HepG2 (cell line): ENCODE data around the gene FOSB. TPM values are rescaled to one million over a fixed set of nuclear protein-coding genes. Genes with fewer than 3 reads are reported as not detected.

Experiments
- ATAD3A ChIP-seq: sonication (generic); formaldehyde crosslinking; IDR thresholded peaks from 2 replicates; pipeline ENCODE4 v1.4.0; 2020; ENCODE audit warnings: missing genetic modification reagents
- ATF6 ChIP-seq: sonication (generic); formaldehyde crosslinking; conservative IDR thresholded peaks from 2 replicates; pipeline ENCODE4 v1.4.0; 2020; ENCODE audit warnings: missing genetic modification reagents
- CBFB ChIP-seq: sonication (generic); formaldehyde crosslinking; IDR thresholded peaks from 2 replicates; pipeline ENCODE4 v1.4.0; 2020; ENCODE audit warnings: missing genetic modification reagents
- CC2D1A ChIP-seq: sonication (generic); formaldehyde crosslinking; IDR thresholded peaks from 2 replicates; pipeline ENCODE4 v1.8.1; 2023; ENCODE audit warnings: mild to moderate bottlenecking, missing genetic modification reagents
- GATAD2A ChIP-seq: IDR thresholded peaks from 2 replicates; pipeline ENCODE4 v1.6.1; 2016
- GZF1 ChIP-seq: sonication (generic); formaldehyde crosslinking; IDR thresholded peaks from 2 replicates; pipeline ENCODE4 v1.5.1; 2020; ENCODE audit warnings: mild to moderate bottlenecking, missing genetic modification reagents
- KDM2A ChIP-seq: sonication (generic); formaldehyde crosslinking; IDR thresholded peaks from 2 replicates; pipeline ENCODE4 v1.4.0; 2020; ENCODE audit warnings: low read depth, missing genetic modification reagents, borderline replicate concordance
- KLF13 ChIP-seq: sonication (generic); formaldehyde crosslinking; IDR thresholded peaks from 2 replicates; pipeline ENCODE4 v1.4.0; 2020; ENCODE audit warnings: mild to moderate bottlenecking, missing genetic modification reagents
- MXI1 ChIP-seq: IDR thresholded peaks from 3 replicates; pipeline ENCODE4 v1.6.1; 2012; ENCODE audit warnings: low read depth, low read length, inconsistent platforms, borderline replicate concordance
- TFDP1 ChIP-seq: IDR thresholded peaks from 2 replicates; pipeline ENCODE4 v1.6.1; 2016; ENCODE audit warnings: missing compliant biosample characterization, missing genetic modification reagents, borderline replicate concordance
- TOPORS ChIP-seq: sonication (generic); formaldehyde crosslinking; IDR thresholded peaks from 2 replicates; pipeline ENCODE4 v1.8.0; 2023; ENCODE audit warnings: mild to moderate bottlenecking, missing genetic modification reagents
- ZBTB46 ChIP-seq: sonication (generic); formaldehyde crosslinking; IDR thresholded peaks from 2 replicates; pipeline ENCODE4 v1.4.0; 2020; ENCODE audit warnings: mild to moderate bottlenecking, missing genetic modification reagents, borderline replicate concordance
- ZFP41 ChIP-seq: sonication (generic); formaldehyde crosslinking; IDR thresholded peaks from 2 replicates; pipeline ENCODE4 v1.4.0; 2020; ENCODE audit warnings: mild to moderate bottlenecking, missing genetic modification reagents, borderline replicate concordance
- ZNF878 ChIP-seq: sonication (generic); formaldehyde crosslinking; IDR thresholded peaks from 2 replicates; pipeline ENCODE4 v1.8.1; 2023; ENCODE audit warnings: mild to moderate bottlenecking, missing genetic modification reagents, moderate library complexity
- polyA plus RNA-seq, 8 experiments: library from polyadenylated mRNA; depleted of rRNA in 3 of 8; stranded (reverse) in 7 of 8; unstranded in 1 of 8; fragments of >200 nt; fragmentation: Illumina TruSeq in 4 of 8; extraction: Trizol in 4 of 8; gene quantifications; 2 replicates each; pipeline versions ENCODE4 v1.2.1 to v1.2.3, GENCODE V29; 2011 to 2016; ENCODE audit warnings: low read depth in 4 of 8, missing spikeins in 1 of 8, mixed read lengths in 1 of 8; ENCODE audit not compliant: insufficient read depth in 1 of 8
- total RNA-seq, 5 experiments: library from RNA; depleted of rRNA; stranded (reverse); fragments of >200 nt; fragmentation: Illumina TruSeq; extraction: Trizol; gene quantifications; 2 replicates each; pipeline ENCODE4 v1.2.3, GENCODE V29; 2016; ENCODE audit warnings: low read depth in 1 of 5
- TF ChIP-seq, protein P1 (sequence below): sonication (generic); formaldehyde crosslinking; IDR thresholded peaks from 2 replicates; pipeline ENCODE4 v1.5.1; 2020; ENCODE audit warnings: missing genetic modification reagents, mild to moderate bottlenecking, borderline replicate concordance
- TF ChIP-seq, protein P2 (sequence below): sonication (generic); formaldehyde crosslinking; IDR thresholded peaks from 2 replicates; pipeline ENCODE4 v1.9.0; 2021; ENCODE audit warnings: missing genetic modification reagents, mild to moderate bottlenecking, borderline replicate concordance
- TF ChIP-seq, protein P3 (sequence below): sonication (generic); formaldehyde crosslinking; IDR thresholded peaks from 2 replicates; pipeline ENCODE4 v1.5.0; 2020; ENCODE audit warnings: missing genetic modification reagents
- TF ChIP-seq, protein P4 (sequence below): sonication (generic); formaldehyde crosslinking; IDR thresholded peaks from 2 replicates; pipeline ENCODE4 v1.4.0; 2020; ENCODE audit warnings: missing genetic modification reagents

Gene FOSB
- total and polyA plus RNA-seq, 2 of the 13 experiments (the other 11 are each of a cell fraction or from before 2014, with no cell fraction given): 2.8 to 6.0 TPM

DNA sequence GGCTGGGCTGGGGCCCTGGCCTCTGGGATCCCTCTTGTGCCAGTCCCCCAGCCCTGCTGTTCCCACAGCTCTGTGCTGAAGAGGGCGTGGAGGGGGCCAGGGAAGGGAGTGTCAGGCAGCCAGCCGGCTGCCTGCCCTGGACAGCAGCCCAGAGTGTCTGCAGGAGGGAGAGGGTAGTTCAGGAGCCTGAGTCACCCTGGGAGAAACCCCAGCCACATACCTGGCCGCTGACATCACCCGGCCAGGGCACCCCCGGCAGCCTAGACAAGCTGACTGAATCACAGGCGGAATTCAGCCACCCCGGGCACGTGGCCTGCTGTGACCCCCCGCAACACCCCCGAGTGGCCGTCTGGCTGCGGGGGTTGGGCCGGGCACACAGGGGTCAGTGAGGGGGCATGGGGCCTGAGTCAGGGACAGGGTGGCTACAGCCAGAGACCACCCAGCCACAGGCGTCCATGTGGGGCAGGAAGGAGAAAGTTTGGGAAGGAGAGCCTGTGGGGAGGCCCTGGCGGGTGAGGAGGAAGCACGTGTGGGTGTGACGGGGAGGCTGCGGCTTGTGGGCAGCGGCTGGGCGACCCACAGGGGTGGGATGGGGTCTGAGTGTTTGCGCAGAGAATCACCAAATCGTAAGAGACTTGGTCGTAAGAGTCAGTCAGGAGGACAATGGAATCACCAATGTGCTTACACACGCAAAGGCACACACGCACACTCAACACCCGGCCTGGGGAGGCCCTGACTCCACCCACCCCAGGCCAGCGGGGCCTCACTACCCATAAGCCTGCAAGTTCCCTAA is 11.9 kb upstream of the FOSB start (continued):
- TF ChIP-seq ATF6 (no peak), KDM2A (CRISPR knock-in tag) (peak; percentile 76; the same call in 1 of the 2 replicates), MXI1 (peak; percentile 90; the same call in 1 of the 3 replicates), TOPORS (no peak), GZF1 (CRISPR knock-in tag) (no peak), TFDP1 (CRISPR knock-in tag) (no peak), ZFP41 (CRISPR knock-in tag) (no peak), GATAD2A (peak; percentile 84), ZBTB46 (CRISPR knock-in tag) (no peak), ZNF878 (CRISPR knock-in tag) (no peak), ATAD3A (no peak), CBFB (peak; percentile 28; the same call in 1 of the 2 replicates), CC2D1A (CRISPR knock-in tag) (no peak), KLF13 (CRISPR knock-in tag) (no peak)
- TF ChIP-seq, protein P1, sequence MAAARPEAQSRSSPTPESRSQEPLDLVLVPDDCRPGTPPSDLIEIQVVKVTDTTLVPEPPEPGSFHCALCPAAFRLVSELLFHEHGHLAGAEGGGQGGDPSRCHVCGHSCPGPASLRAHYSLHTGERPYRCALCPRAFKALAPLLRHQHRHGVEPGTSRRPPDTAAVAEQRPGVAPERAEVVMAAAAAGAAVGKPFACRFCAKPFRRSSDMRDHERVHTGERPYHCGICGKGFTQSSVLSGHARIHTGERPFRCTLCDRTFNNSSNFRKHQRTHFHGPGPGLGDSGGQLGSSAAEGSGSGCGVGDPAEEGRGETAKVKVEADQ (CRISPR knock-in tag): no peak
- TF ChIP-seq, protein P2, sequence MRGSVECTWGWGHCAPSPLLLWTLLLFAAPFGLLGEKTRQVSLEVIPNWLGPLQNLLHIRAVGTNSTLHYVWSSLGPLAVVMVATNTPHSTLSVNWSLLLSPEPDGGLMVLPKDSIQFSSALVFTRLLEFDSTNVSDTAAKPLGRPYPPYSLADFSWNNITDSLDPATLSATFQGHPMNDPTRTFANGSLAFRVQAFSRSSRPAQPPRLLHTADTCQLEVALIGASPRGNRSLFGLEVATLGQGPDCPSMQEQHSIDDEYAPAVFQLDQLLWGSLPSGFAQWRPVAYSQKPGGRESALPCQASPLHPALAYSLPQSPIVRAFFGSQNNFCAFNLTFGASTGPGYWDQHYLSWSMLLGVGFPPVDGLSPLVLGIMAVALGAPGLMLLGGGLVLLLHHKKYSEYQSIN (CRISPR knock-in tag): no peak
- TF ChIP-seq, protein P3, sequence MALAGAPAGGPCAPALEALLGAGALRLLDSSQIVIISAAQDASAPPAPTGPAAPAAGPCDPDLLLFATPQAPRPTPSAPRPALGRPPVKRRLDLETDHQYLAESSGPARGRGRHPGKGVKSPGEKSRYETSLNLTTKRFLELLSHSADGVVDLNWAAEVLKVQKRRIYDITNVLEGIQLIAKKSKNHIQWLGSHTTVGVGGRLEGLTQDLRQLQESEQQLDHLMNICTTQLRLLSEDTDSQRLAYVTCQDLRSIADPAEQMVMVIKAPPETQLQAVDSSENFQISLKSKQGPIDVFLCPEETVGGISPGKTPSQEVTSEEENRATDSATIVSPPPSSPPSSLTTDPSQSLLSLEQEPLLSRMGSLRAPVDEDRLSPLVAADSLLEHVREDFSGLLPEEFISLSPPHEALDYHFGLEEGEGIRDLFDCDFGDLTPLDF (CRISPR knock-in tag): no peak
- TF ChIP-seq, protein P4, sequence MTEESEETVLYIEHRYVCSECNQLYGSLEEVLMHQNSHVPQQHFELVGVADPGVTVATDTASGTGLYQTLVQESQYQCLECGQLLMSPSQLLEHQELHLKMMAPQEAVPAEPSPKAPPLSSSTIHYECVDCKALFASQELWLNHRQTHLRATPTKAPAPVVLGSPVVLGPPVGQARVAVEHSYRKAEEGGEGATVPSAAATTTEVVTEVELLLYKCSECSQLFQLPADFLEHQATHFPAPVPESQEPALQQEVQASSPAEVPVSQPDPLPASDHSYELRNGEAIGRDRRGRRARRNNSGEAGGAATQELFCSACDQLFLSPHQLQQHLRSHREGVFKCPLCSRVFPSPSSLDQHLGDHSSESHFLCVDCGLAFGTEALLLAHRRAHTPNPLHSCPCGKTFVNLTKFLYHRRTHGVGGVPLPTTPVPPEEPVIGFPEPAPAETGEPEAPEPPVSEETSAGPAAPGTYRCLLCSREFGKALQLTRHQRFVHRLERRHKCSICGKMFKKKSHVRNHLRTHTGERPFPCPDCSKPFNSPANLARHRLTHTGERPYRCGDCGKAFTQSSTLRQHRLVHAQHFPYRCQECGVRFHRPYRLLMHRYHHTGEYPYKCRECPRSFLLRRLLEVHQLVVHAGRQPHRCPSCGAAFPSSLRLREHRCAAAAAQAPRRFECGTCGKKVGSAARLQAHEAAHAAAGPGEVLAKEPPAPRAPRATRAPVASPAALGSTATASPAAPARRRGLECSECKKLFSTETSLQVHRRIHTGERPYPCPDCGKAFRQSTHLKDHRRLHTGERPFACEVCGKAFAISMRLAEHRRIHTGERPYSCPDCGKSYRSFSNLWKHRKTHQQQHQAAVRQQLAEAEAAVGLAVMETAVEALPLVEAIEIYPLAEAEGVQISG (CRISPR knock-in tag): peak; percentile 54
